Omental fat pad (tissue), 4 donors: Measurements from ENCODE around the gene CD14. TPM values are rescaled to one million over a fixed set of nuclear protein-coding genes. Genes with fewer than 3 reads are reported as not detected.

Source experiments
- total RNA-seq, 4 donors: library from RNA; depleted of rRNA; stranded (reverse); fragments of >200 nt; gene quantifications; one replicate each; pipeline ENCODE4 v1.1.0, GENCODE V29; 2016

The CD14 gene
- total RNA-seq, 4 donors from 2014 or later = 129 to 173 (median 158) TPM

Other genes with a start within 250 kb of the CD14 start
- gene ANKHD1, start 231.3 kb downstream of the CD14 start, total RNA-seq = 100 to 1,000 TPM in 2 of 4 donors, 10 to 100 TPM in 2; 80.0 to 149 (median 103) TPM
- 10 to 100 TPM; 22.9 to 35.7 (median 31.5) TPM for gene EIF4EBP3, start 85.5 kb downstream of the CD14 start, total RNA-seq
- gene SRA1, start 75.7 kb downstream of the CD14 start, total RNA-seq = 10 to 100 TPM; 18.1 to 44.2 (median 24.3) TPM
- 10 to 100 TPM; 13.5 to 55.9 (median 33.2) TPM for gene APBB3, start 68.6 kb downstream of the CD14 start, total RNA-seq
- 10 to 100 TPM; 25.1 to 55.1 (median 38.1) TPM for gene SLC35A4, start 68.3 kb downstream of the CD14 start, total RNA-seq
- gene TMCO6, start 6.3 kb upstream of the CD14 start, total RNA-seq = 10 to 100 TPM; 18.7 to 96.9 (median 29.8) TPM
- 10 to 100 TPM; 39.3 to 79.3 (median 62.2) TPM for gene NDUFA2, start 14.5 kb upstream of the CD14 start, total RNA-seq
- gene IK, start 14.7 kb upstream of the CD14 start, total RNA-seq = 100 to 1,000 TPM in 2 of 4 donors, 10 to 100 TPM in 2; 76.0 to 129 (median 105) TPM
- 10 to 100 TPM; 21.2 to 29.9 (median 25.2) TPM for gene WDR55, start 31.7 kb upstream of the CD14 start, total RNA-seq
- 1 to 10 TPM in 2 of 4 donors, under 1 TPM in 2; 0.84 to 2.5 (median 1.3) TPM for gene DND1, start 40.4 kb upstream of the CD14 start, total RNA-seq
- 10 to 100 TPM; 49.6 to 76.6 (median 58.8) TPM for gene HARS1, start 58.2 kb upstream of the CD14 start, total RNA-seq
- 10 to 100 TPM; 11.9 to 30.9 (median 20.6) TPM for gene HARS2, start 58.3 kb upstream of the CD14 start, total RNA-seq
- gene ZMAT2, start 67.3 kb upstream of the CD14 start, total RNA-seq = 10 to 100 TPM; 38.3 to 49.6 (median 47.0) TPM
- not detected for gene PCDHA1, start 153.0 kb upstream of the CD14 start, total RNA-seq
- under 1 TPM in 3 of 4 donors, not detected in 1; 0.12 to 0.93 (median 0.47) TPM for gene PCDHA2, start 161.7 kb upstream of the CD14 start, total RNA-seq
- 1 to 10 TPM in 1 of 4 donors, under 1 TPM in 3; 0.25 to 3.1 (median 0.56) TPM for gene PCDHA3, start 167.9 kb upstream of the CD14 start, total RNA-seq
- gene PCDHA4, start 173.9 kb upstream of the CD14 start, total RNA-seq = 1 to 10 TPM in 3 of 4 donors, under 1 TPM in 1; 0.60 to 1.5 (median 1.1) TPM
- under 1 TPM in 3 of 4 donors, not detected in 1; 0.31 to 0.47 (median 0.46) TPM for gene PCDHA5, start 188.4 kb upstream of the CD14 start, total RNA-seq
- 1 to 10 TPM in 2 of 4 donors, under 1 TPM in 2; 0.12 to 1.5 (median 0.99) TPM for gene PCDHA6, start 194.8 kb upstream of the CD14 start, total RNA-seq
- gene PCDHA7, start 201.1 kb upstream of the CD14 start, total RNA-seq = 1 to 10 TPM in 2 of 4 donors, under 1 TPM in 2; 0.12 to 1.4 (median 0.86) TPM
- under 1 TPM; 0.13 to 0.79 (median 0.35) TPM for gene PCDHA8, start 208.0 kb upstream of the CD14 start, total RNA-seq
- under 1 TPM in 3 of 4 donors, not detected in 1; 0.44 to 0.79 (median 0.56) TPM for gene PCDHA9, start 215.2 kb upstream of the CD14 start, total RNA-seq
- 1 to 10 TPM in 2 of 4 donors, under 1 TPM in 2; 0.48 to 2.5 (median 1.5) TPM for gene PCDHA10, start 222.7 kb upstream of the CD14 start, total RNA-seq
- 1 to 10 TPM in 1 of 4 donors, under 1 TPM in 3; 0.16 to 1.2 (median 0.49) TPM for gene PCDHA11, start 235.8 kb upstream of the CD14 start, total RNA-seq
- gene PCDHA12, start 242.1 kb upstream of the CD14 start, total RNA-seq = 1 to 10 TPM in 2 of 4 donors, under 1 TPM in 2; 0.69 to 4.9 (median 1.1) TPM
- gene PCDHA13, start 248.9 kb upstream of the CD14 start, total RNA-seq = 1 to 10 TPM in 3 of 4 donors, under 1 TPM in 1; 0.96 to 1.4 (median 1.2) TPM